Fibroblast of lung (primary cell): ENCODE data around the gene BABAM2.

Experiments used
- CTCF ChIP-seq, 2 donors: IDR thresholded peaks in 1 of 2; conservative IDR thresholded peaks in 1 of 2; 1 replicate in 1 of 2; 2 replicates in 1 of 2; pipeline ENCODE4 v1.5.1; 2011 to 2012; ENCODE audit warnings: low read length in 2 of 2, control low read depth in 1 of 2, inconsistent platforms in 1 of 2, low read depth in 1 of 2, mild to moderate bottlenecking in 1 of 2
- EZH2 ChIP-seq: IDR thresholded peaks from 2 replicates; pipeline ENCODE4 v1.5.1; 2012; ENCODE audit warnings: low read length, control low read depth, mild to moderate bottlenecking; ENCODE audit errors: missing control alignments

- TF ChIP-seq CTCF (conservative IDR thresholded peaks at IDR 0.05 in 1 of 2, IDR thresholded peaks at IDR 0.05 in 1 of 2; ENCODE audit: low read depth in 1 of 2, low read length in 2 of 2) = no peak
- no peak for TF ChIP-seq EZH2
These were observed 23.7 kb downstream of the BABAM2 start for GRCh38 chr2:27914041-27914804.
